ENCODE results near the gene SHFL. TPM values are rescaled to one million over a fixed set of nuclear protein-coding genes. Genes with fewer than 3 reads are reported as not detected.
A peak's percentile ranks its signal among the peaks of the same experiment; 100 is the strongest.

The SHFL gene
- total RNA-seq = 12.9 and 20.4 TPM in 2 replicates

DNA sequence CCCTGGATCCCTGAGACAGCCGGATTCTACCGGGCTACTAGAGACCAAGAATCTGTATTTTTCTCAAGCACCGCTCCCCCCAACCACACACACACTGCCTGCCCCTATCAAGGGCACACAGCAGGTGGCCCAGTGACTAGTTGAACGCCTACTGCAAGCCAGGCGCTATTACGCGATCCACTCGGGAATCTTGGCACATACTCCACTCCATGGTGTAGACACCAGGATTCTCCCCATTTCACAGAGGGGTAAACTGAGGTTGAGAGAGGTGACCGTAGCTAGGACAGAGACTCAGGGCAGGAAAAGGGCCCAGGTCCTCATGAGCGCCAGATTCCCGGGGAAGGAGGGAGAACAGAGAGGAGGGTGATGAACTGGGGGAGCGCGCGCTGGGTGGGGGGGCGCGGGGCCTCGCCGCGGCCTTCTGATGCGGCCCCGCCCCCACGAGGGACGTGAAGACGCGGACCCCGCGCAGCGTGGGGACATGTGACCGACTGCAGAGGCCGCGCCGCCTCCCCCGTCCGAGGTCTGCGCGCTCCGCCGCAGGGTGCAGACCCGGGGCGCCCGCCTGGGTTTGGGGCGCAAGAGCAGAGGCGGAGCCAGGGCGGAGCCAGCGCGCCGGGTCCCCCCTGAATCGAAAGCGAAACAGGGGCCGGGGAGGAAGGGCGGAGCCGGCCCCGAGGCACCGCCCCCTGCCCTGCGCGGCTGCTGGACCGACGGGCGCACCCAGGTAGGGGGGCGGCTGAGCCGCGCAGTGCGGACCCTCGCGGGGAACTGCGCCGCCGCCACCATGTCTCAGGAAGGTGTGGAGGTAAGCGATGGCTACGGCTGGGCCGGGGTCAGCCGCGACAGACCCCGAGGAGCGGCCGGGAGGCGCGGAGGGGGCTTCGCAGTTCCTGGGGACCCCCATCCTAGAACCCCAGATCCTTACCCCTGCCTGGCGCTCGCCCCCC, at the start of gene SHFL:
Gene SHFL (plus strand): TSS at position 677 of the 950 bp plus-strand sequence. CDS start 111 bp downstream, at position 788.
- peak; percentile 66 to 71 for DNase-seq (ENCODE audit: low read depth in 2 of 2)

DNA sequence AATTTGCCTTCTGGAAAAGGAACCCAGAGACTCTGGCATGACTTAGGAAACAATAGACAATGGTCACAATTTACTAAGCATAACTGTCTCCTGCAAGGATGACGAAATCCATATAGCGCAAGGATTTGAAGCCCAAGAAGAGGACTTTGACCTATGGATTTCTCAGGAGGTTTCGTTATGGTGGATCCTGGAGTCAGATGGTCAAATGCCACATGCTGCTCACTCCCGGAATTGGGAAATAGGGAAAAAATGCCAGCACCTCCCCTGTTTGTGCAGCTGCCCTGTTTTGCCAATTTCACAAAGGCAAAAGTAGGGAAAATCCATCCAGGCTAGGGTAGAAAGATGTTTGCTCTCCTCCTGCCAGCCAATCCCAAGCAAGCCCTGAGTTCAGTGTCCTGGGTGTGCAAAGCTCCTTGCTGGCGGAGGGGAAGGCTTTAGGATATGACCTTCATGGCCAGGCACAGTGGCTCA, 49.5 kb upstream of the SHFL start:
- DNase-seq (ENCODE audit: low read depth in 2 of 2) = no peak

GRCh38 chr19:10037367-10037766, 48.8 kb upstream of the SHFL start:
- DNase-seq (ENCODE audit: low read depth in 2 of 2) = no peak

DNA sequence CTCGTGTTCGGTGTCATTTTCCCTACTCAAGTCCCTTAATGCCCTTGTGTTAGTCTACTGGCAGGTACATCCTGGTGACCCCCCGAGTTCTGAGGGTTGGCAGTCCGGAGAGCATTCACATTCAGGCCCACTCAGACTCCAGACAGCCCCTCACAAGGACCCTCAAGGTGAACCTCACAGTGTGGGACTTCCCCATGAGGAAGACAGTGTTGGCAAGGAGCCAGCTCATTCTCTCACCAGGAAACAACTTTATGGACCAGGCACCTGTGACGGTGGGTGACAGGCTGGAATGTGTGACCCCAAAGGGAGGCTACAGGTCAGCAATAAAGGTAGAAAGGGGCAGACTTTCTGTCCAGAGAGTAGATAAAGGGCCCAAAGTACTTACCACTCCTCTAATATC, 48.3 kb upstream of the SHFL start:
- DNase-seq (ENCODE audit: low read depth in 2 of 2) = no peak

DNA sequence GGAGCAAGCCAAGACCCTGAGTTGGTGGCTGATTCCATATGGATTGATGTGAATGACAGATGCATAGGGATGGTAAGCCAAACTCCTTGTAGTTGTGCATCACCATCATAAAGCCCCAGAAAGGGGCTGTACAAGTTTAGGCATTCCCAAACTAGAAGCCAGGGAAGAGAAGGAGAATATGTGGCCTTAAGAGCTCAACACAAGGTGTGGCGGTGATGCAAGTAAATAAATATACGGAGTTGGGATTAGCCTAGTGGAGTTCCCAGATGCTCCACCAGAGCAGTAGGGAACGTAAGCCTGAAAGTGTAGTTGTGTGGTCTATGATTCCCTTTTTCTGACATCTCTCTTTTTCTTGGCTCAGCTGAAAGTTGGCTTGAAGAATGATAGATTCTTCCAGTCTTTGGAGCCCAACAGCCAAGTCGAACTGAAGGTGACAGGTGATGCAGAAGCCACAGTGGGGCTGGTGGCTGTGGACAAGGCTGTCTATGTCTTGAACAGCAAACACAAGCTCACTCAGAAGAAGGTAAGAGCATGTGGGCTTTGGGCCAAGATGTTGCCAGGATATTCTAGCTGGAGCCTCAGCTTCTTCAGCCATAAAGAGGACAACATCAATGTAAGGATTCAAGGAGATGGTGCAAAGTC, 42.7 kb upstream of the SHFL start:
- no peak for DNase-seq (ENCODE audit: low read depth in 2 of 2)

GRCh38 chr19:10044390-10044789, 41.7 kb upstream of the SHFL start:
- peak; percentile 14 to 26 for DNase-seq (ENCODE audit: low read depth in 2 of 2)

- DNase-seq (ENCODE audit: low read depth in 2 of 2) = no peak
Observed at GRCh38 chr19:10045371-10045770, 40.7 kb upstream of the SHFL start.

- DNase-seq (ENCODE audit: low read depth in 2 of 2) = no peak
Observed at GRCh38 chr19:10049626-10050025, 36.5 kb upstream of the SHFL start.

DNA sequence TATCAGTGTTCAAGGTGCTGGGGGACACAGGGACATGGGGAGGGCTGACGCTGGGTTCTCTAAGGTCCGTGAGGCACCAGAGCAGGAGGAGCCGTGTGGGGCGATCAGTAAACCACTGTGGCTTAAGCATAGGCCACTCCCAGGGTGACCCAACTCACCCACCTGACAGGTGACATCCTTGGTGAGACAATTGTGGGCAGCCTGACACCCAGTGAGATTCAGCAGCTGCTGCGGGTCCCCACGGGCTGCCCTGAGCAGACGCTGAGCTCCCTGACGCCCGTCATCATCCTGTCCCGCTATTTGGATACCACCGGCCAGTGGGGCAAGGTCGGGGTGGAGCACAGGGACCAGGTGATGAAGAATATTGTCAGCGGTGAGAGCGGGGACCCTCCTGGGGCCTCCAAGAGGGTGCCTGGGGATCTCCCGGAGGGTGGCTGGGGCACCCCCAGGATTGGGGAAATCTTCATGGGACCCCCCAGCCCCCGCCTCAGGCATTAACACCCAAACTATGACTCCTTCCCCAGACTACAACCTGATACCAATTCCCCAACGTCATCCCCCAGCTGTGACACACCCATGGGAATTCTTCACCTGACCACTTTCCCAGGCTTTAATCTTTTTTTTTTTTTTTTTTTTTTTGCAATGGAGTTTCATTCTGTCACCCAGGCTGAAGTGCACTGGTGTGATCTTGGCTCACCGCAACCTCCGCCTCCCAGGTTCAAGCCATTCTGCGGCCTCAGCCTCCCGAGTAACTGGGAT, 33.3 kb upstream of the SHFL start:
- no peak for DNase-seq (ENCODE audit: low read depth in 2 of 2)

- DNase-seq (ENCODE audit: low read depth in 2 of 2) = peak in 1 of 2 donors; percentile 21
Observed at GRCh38 chr19:10061717-10062310, 24.3 kb upstream of the SHFL start.

GRCh38 chr19:10068205-10068604, 17.9 kb upstream of the SHFL start:
- DNase-seq (ENCODE audit: low read depth in 2 of 2) = no peak

DNA sequence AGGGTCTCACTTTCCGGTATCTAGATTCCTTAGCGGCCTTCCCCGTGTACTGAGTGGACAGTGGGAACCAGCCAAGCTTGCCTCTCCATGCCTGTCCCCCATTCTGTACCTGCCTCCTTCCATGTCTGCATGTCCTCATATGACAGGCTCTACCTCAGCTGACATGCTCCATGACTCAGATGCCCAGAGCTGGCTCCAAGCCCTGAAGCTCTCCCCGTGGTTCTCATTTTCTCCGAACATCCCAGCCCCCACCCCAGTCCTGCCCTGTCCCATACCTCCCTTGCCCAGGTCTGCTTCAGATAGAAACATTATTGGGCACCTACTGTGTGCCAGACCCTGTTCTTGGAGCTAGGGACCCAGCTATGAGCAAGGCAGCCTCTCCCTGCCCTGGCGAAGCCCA, 17.1 kb upstream of the SHFL start:
- no peak for DNase-seq (ENCODE audit: low read depth in 2 of 2)

GRCh38 chr19:10070730-10071446, 15.2 kb upstream of the SHFL start:
- DNase-seq (ENCODE audit: low read depth in 2 of 2) = no peak

DNA sequence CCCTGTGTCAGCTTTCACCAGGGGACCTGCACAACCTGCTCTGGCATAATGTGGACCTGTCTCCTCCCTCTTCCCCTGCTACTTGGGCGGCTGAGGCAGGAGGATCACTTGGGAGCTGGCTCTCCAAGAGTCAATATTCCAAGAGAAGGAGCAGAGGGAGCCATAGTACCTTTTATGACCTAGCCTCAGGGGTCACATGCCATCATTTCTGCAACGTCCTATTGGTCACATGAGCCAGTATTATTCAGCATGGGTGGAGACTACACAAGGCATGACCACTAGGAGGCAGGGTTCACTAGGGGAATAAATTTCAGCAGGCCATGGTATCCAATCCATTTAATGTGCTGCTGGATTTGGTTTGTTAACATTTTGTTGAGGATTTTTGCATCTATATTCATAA, 12.0 kb upstream of the SHFL start:
- DNase-seq (ENCODE audit: low read depth in 2 of 2) = peak; percentile 37 to 48

DNA sequence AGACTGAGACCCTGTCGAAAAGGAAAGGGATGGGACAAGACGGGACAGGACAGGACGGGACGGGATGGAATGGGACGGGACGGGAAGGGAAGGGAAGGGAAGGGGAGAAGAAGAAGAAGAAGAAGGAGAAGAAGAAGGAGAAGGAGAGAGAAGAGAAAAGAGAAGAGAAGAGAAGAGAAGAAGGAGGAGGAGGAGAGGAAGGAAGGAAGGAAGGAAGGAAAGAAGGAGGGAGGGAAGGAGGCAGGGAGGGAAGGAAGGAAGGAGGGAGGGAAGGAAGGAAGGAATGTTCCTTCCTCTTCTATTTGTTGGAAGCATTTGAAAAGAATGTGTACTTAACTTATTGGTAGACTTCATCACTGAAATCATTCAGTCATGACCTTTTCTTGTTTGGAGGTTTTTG, 9.6 kb upstream of the SHFL start:
- no peak for DNase-seq (ENCODE audit: low read depth in 2 of 2)

DNA sequence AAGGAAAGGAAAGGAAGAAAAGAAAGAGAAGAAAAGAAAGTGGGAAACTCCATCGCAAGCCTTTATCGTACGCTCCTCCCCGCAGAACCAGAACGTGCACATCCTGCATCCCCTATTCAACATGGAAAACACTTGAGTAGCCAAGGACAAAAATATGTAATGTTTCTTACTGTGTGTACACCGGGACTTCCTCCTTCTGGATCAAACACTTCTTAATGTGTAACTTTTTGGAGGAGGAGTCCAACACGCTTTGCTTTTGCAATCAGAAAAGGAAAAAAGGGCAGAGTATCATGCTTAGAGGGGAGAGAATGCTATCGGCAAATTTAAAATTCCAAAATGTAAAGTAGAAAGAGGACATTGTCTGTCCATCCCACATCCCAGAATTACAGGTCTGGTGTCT, 7.8 kb upstream of the SHFL start:
- DNase-seq (ENCODE audit: low read depth in 2 of 2) = no peak

DNA sequence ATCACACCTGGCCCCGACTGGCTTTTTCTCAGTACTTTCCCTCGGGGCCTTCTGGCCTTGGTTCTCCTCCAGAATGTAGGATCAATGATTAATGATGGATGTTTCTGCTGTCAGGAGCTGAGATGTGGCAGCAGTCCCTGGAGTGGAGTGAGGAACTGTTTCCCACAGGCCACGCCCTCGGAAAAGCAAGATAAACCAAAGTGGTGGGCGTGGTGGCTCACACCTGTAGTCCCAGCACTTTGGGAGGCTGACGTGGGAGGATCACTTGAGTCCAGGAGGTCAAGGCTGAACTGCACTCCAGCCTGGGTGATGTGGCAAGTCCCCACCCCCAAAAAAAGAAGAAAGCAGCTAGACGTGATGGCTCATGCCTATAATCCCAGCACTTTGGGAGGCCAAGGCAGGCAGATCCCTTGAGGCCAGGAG, 7.1 kb upstream of the SHFL start:
- DNase-seq (ENCODE audit: low read depth in 2 of 2) = no peak

DNA sequence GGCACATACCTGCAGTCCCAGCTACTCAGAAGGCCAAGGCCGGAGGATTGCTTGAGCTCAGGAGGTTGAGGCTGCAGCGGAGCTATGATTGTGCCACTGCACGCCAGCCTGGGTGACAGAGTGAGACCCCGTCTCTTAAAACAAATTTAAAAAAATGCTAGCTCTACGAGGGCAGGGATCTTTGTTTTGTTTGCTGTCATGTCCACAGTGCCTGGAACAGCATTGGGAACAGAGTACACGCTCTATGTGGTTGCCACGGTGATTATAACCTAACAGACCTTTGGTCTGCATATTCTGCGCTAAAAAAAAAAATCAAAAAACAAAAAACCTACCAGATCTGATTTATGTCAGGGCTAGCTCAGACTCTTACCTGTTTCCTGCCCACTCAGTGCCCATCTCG, 2.2 kb upstream of the SHFL start:
- DNase-seq (ENCODE audit: low read depth in 2 of 2) = no peak

DNA sequence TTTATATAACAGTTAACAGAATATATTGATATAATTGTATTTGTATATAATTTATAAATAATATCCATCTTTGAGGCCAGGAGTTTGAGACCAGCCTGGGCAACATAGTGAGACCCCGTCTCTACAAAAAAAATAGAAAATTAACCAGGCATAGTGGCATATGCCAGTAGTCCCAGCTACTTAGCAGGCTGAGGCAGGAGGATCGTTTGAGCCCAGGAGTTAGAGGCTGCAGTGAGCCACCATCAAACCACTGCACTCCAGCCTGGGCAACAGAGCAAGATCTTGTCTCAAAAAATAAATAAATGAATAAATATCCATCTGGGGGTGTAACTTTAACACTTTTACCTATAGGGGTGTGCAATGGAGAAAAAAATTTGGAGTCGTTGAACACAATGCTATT, 1.3 kb upstream of the SHFL start:
- no peak for DNase-seq (ENCODE audit: low read depth in 2 of 2)

GRCh38 chr19:10086591-10087192, 575 bp downstream of the SHFL start:
- no peak for DNase-seq (ENCODE audit: low read depth in 2 of 2)
